DND-41 (cell line): ENCODE measurements around the gene CCDC80.

Experiments used
- CTCF ChIP-seq: IDR thresholded peaks from 2 replicates; pipeline ENCODE4 v1.5.1; 2012; ENCODE audit warnings: borderline replicate concordance, low read length, moderate library complexity, mild to moderate bottlenecking; ENCODE audit not compliant: poor library complexity, severe bottlenecking; ENCODE audit errors: extremely low read depth
- EZH2 ChIP-seq: IDR thresholded peaks from 3 replicates; pipeline ENCODE4 v1.6.1; 2012; ENCODE audit warnings: borderline replicate concordance, low read depth, mild to moderate bottlenecking, moderate library complexity, low read length, inconsistent platforms; ENCODE audit not compliant: severe bottlenecking

GRCh38 chr3:112627419-112627818 lies 13.5 kb downstream of the CCDC80 start:
- TF ChIP-seq CTCF (no peak), EZH2 (no peak)
